IPS DF 4.7 (cell line): ENCODE results near the gene CGREF1.
"Not testable (repeated sequence)": the region's sequence is repeated elsewhere in the genome, so short reads cannot be mapped to it uniquely, and the experiment has no call there.

ENCODE experiments used
- DNase-seq: peaks from one replicate; pipeline ENCODE4 v3.0.0-alpha.2; 2013; ENCODE audit warnings: low spot score; ENCODE audit errors: extremely low read depth

CGREF1 gene

GRCh38 chr2:27111392-27112078, 7.4 kb downstream of the CGREF1 start:
- DNase-seq: not testable (repeated sequence)

GRCh38 chr2:27110603-27111352, 8.2 kb downstream of the CGREF1 start:
- DNase-seq: not testable (repeated sequence)

DNA sequence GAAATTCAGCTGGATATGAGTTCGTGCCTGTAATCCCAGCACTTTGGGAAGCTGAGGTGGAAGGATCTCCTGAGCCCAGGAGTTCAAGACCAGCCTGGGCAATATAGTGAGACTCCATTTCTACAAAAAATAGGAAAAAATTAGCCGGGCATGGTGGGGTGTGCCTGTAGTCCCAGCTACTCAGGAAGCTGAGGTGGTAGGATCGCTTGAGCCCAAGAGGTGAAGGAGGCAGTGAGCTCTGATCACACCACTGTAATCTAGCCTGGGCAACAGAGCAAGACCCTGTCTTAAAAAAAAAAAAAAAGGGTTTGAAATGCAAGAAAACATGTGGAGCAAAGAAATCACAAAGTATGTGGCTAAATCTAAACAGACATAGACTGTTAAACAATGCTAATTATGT, 9.8 kb downstream of the CGREF1 start:
- DNase-seq: no peak

DNA sequence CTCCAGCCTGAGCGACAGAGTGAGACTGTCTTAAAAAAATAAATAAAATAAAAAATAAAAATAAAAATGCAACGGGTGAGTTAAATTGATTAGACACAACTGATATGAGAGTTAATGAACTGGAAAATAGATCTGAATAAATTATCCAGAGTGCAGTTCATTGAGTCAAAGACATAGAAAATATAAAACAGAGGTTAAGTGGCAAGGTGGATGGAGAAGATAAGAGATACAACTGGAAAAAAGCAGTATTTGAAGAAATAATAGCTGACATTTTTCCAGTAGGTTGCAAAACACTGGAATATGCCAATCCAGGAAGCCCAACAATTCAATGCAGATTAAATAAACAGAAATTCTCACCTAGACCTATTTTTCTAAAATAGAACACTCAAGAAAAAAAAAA, 10.7 kb downstream of the CGREF1 start:
- DNase-seq: no peak

DNA sequence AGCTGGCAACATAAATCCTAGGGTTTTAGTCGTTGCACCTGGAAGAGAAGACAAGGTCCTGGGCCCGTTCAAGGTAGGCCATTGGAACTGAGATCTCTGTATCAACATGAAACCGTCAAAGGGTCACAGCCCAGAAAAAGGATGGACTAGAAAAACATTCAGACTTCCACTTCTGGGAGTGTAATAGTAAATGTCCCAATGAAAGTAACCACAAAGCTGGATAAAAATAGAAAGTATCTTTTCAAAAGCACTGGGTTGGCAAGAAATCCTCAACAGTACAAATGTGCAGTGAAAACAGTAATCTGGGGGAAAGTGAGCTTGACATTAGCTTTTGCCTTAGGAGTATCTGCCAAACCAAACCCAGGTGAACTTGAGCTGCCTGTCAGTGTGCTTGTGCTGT, 12.9 kb downstream of the CGREF1 start:
- no peak for DNase-seq

DNA sequence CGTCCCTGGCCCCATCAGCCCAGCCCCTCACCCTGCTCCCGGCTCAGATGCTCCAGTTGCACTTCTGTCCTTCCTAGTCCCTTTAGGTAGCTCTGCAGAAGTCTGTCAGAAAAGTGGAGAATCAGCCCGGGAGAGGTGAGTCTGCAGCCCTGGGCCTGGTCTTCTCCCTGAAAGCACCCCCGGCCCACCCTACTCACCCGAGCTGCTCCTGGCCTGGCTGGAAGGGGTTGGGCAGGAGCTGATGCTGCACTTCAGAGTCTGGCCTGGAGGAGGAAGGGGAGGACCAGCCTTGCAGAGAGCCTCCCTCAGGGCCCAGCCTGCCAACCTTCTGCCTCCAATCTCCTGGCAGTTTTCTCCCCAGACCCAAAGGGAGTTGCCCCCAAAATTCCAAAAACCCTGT, 16.6 kb downstream of the CGREF1 start:
- DNase-seq: no peak

DNA sequence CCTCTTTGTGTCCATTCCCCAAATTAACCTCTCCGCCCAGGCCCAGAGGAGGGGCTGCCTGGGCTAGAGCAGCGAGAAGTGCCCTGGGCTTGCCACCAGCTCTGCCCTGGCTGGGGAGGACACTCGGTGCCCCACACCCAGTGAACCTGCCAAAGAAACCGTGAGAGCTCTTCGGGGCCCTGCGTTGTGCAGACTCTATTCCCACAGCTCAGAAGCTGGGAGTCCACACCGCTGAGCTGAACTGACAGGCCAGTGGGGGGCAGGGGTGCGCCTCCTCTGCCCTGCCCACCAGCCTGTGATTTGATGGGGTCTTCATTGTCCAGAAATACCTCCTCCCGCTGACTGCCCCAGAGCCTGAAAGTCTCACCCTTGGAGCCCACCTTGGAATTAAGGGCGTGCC, 18.9 kb downstream of the CGREF1 start:
- DNase-seq: no peak

GRCh38 chr2:27099334-27099955, 19.5 kb downstream of the CGREF1 start:
- no peak for DNase-seq

DNA sequence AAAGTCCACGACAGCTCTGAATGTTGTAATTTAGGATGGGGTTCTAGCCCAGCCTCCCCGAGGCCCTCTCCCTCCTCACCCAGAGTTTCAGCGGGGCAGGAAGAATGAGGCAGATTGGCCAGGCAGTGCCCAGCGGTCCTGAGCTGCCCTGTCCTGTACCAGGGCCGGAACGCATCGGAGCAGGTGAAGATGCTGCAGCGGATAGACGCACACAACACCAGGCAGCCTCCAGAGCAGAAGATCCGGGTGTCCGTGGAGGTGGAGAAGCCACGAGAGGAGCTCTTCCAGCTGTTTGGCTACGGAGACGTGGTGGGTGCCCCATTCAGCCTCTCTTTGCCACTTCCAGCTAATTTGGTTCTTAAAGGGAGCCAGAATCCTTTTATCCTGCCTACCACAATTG, 21.6 kb downstream of the CGREF1 start:
- no peak for DNase-seq

- no peak for DNase-seq
Measured at GRCh38 chr2:27096748-27097297, 22.1 kb downstream of the CGREF1 start.

DNA sequence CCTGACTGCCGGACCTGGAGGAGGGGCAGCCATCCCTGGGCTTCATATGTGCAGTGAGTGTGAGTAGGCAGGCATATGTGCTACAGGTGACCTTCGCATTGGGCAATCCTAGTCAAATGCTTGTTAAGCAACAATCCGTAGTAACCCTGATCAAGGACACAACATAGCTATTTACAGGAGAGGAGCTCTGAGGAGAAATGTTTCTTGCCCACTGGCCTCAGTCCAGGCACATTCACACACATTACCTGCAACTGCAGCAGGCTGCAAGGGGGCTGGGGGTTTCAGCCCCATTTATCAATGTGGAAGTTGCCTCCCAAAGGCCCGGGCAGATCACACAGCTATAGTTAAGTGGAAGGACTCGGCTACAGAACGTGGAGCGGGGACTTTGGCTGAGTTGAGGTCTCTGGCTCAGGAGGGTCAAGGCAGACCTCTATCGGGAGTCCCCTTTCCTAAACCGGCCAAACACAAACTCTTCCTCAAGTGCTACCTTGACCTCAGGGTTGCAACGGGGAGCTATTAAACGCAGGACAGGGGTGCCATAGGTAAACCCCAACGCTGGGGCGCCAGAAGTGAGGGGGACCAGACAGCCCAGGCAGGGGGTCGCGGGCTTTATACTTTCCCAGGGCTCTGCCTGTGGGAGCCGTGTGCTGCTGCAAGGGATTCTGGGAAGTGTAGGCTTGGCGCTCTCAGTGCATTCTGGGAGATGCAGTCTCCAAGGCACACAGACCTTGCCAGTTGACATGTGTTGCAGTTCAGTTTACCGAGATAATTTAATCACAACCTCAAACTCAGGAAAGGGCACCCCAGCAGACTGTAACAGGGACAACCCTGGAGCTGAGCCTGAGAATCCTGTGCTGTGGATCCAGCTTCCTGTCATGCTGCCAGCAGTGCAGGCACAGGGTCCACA, 22.9 kb downstream of the CGREF1 start:
- DNase-seq: no peak

- DNase-seq: no peak
Measured at GRCh38 chr2:27095427-27095744, 23.5 kb downstream of the CGREF1 start.

DNA sequence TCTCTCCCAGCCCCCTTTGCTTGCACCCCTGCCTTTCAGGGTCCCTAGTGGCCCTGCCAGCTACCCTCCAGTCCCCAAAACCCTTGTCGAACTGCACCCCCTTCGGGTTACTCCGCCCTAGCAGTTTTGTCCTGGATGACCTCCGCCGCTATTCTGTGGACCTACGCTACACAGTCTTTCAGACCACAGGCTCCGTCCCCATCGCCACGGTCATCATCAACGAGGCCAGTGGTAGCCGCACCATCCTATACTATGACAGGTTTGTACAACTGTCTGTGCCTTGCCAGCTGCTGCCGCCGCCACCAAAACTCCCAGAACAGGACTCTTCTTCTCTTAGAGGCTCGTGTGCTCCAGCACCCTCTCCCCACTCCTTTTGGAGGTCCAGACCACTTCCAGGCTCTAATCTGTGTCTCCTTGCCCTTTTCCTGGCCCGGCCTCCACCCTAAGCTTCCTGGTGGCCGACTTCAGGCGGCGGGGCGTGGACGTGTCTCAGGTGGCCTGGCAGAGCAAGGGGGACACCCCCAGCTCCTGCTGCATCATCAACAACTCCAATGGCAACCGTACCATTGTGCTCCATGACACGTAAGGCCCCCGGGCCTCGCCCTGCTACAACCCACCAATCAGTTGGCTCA, 24.5 kb downstream of the CGREF1 start:
- no peak for DNase-seq

GRCh38 chr2:27093430-27094352, 25.2 kb downstream of the CGREF1 start:
- no peak for DNase-seq

- no peak for DNase-seq
Measured at GRCh38 chr2:27092696-27093429, 26.1 kb downstream of the CGREF1 start.

GRCh38 chr2:27091746-27092695, 26.9 kb downstream of the CGREF1 start:
- DNase-seq: no peak

DNA sequence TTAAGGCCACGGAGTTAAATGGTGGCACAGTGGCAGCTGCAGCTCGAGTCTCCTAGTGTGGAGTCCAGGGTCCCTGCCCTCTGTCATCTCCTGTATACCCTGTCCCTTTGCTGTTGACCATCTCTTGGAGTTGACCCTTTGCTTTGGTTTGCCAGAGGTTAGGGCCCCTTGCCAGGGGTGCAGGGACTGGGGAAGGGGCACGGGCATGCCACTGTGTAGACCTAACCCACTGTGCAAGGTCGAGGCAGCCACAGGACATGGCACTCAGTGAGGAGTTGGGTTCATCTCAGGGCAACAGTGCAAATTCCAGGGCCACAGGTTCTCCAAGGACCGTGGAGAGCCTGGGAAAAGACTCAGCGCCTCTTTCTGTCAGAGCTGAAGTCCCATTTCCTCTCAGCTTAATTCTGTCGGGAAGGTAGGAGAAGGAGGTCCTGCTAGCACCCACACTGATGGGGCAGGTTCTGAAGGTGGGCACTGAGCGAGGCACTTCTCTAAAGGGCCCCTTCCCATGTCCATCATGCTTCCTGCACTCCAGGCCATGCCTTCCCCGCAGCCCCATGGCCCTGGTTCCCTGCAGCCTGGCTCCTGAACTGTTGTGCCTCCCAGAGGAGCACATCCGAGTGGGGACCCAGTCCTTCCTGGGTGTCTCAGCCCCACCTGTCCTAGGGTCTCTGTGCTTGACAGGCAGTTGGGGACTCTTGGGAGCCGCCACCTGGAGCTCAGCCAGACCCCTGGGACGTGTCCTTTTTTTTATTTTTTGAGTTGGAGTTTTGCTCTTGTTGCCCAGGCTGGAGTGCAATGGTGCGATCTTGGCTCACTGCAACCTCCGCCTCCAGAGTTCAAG, 29.6 kb downstream of the CGREF1 start:
- no peak for DNase-seq
